ENCODE measurements around the gene MAPK8IP1.
"Not testable (repeated sequence)": the region's sequence is repeated elsewhere in the genome, so short reads cannot be mapped to it uniquely, and the experiment has no call there.

Gene MAPK8IP1

DNA sequence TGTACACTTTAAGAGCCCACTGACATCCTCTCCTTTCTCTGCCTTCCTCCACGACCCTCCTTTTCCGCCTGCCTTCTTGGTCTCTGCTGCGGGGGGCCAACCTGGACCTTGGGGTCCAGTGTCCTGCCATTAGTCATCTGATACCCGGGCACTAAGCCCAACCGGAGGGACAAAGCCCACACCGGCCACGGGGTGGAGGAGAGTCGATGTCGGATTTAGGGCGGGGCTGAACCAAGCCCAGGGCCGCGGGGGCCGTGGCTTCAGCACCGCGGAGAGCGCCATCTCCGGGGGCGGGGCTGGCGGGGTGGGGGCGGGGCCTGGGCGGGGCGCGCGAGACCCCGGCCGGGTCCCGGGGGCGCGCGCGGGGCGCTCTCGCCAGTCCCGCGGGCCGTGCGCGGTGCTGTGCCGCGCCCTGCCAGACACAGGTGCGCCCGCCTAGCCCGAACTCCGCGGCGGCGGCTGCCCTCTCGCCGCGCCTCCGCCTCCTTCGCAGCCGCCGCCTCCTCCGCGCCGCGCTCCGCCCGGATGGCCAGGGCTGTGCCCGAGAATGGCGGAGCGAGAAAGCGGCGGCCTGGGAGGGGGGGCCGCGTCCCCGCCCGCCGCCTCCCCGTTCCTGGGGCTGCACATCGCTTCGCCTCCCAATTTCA lies at the start of gene MAPK8IP1:
MAPK8IP1 (plus strand) TSS at position 378 of the 647 bp plus-strand sequence; CDS start at position 548, 170 bp downstream.
- peak in 2 of 3 donors; percentile 24 to 43 for DNase-seq (ENCODE audit: low read depth in 3 of 3)

DNA sequence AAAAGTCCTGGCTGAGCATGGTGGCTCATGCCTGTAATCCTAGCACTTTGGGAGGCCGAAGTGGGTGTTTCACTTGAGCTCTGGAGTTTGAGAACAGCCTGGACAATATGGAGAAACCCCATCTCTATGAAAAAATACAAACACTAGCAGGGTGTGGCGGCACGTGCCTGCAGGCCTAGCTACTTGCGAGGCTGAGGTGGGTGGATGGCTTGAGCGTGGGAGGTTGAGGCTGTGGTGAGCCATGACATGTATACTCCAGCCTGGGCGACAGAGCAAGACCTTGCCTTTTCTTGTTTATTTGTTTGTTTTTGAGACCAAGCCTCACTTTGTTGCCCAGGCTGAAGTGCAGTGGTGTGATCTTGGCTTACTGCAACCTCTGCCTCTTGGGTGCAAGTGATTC lies 46.2 kb upstream of the MAPK8IP1 start:
- no peak for DNase-seq (ENCODE audit: low read depth in 3 of 3)

DNA sequence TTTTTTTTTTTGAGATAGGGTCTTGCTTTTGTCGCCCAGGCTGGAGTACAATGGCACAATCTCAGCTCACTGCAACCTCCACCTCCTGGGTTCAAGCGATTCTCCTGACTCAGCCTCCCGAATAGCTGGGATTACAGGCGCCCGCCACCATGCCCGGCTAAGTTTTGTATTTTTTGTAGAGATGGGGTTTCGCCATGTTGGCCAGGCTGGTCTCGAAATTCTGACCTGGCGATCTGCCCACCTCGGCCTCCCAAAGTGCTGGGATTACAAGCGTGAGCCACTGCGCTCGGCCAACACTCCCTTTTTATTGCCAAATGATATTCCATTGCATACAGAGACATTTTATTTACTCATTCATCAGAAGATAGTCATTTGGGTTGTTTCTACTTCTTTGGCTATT lies 45.2 kb upstream of the MAPK8IP1 start:
- DNase-seq (ENCODE audit: low read depth in 3 of 3): not testable (repeated sequence)

DNA sequence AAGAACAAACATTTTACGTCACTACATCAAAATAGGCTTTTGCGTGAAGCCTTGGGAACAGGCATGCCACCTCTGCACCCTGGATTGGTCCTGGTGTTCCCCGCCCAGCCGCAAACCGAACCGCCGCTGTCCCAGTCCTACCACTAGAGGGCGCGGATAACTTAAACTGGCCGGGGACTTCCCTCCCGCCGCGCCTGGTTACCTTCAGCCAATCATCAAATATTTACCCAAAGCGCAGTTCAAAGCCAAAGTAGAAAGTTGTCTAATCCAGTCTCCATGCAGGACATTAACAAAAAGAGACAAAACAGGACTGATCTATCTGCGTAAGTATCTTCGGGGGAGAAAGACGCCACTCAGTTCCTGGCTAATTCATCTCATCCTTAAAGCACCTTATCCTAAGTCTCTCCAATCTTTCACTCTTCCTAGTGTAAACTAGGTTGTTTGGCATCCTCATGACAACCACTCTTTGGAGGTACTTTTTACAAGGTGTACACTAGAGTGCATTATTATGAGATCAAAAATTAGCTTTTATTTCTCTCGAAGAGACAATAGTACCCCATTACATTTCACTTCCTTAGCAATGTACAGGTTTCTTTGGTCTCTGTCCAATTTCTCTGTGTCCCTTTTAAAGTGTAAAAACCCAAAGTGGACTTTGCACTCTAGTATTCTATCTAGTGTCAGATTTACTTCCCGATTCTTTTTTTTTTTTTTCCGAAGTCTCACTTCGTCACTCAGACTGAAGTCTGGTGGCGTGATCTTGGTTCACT lies 42.1 kb upstream of the MAPK8IP1 start:
- peak; percentile 81 to 87 (median 81) for DNase-seq (ENCODE audit: low read depth in 3 of 3)

DNA sequence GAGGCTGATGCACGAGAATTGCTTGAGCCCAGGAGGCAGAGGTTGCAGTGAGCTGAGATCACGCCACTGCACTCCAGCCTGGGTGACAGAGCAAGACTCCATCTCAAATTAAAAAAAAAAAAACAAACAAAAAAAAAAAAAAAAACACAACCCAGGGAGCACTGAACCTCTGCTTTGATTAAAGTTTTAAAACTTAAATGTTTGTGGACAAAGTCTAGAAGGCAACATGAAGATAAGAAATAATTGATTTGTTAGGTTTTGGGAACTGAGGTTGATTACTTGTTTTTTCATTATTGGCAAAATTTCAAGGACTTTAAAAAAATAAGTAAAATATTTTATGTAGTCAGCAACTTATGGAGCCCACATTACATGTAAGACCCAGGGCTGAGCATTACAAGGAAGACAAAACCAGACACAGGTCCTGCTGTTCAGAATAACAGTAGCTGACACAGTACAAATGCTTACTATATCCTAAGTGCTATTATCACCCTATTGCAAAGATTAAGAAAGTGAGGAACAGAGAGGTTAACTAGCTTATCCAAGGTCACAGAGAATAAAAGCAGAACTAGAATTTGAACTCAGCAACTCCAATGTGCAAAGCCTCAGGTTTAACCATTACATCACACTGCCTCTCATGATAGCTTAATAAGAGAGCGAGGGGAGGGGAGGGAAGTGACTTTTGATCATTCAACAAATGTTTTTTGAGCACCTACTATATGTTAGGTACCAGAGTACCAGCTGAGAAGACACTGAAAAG lies 40.5 kb upstream of the MAPK8IP1 start:
- DNase-seq (ENCODE audit: low read depth in 3 of 3): no peak

DNA sequence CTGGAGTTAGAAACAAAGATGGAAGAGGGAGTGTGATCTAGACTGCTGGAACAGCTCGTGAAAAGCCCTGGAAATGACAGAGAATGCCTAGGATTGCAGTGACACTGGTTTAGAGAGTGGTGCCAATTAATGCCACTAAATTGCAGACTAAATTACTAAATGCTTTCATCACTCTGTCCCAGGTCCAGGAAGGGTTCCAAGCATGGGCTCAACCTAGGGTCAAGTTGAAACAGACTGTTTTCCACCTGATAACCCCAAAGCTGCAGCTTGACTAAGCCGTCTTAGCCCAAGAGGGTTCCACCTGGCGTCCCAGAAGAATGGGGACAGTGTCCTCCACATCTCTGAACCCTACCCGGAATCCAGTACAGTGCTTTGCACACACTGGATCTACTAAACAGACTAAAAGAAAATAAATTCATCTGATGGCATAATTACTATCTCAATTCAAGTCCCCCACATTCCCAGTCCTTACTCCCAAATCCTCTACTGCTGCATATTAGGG lies 39.2 kb upstream of the MAPK8IP1 start:
- no peak for DNase-seq (ENCODE audit: low read depth in 3 of 3)

DNA sequence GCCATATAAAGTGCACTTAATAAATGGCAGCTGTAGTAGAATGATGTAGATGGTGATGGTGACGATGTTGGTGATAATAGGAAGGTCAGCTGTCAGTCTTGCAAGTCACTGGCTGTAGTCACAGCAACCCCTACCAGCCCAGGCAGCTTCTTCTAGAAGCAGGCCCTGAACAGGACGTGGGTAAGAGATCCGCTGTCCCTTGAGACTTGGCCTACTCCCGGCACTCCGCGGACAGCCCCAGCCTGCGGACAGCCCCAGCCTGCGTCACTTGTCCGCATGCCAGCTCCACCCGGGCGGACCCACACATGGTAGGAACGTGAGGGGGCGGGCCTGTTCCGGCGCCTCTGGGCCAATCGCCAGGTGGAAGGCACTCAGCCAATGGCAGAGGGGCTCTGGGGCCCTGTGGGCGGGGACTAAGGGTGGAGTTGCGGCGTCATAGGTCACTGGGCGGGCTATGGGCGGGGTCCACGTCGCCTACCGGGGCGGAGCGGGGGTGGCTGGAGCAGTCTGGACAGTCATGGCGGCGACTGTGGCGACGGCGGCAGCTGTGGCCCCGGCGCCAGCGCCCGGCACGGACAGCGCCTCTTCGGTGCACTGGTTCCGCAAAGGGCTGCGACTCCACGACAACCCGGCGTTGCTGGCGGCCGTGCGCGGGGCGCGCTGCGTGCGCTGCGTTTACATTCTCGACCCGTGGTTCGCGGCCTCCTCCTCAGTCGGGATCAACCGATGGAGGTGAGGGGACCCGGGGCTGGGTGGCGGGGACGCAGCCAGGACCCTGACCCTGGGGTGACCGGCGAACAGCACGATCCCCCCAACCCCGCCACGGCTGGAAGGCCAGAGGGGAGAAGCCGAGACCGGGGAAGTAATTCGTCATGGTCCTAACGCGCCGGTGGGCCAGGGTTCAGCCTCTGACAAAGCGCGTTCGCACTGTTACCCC lies 38.2 kb upstream of the MAPK8IP1 start, which contains the start of gene CRY2:
CRY2 (plus strand) TSS at position 502 of the 937 bp plus-strand sequence; CDS start at position 518, 16 bp downstream.
- DNase-seq (ENCODE audit: low read depth in 3 of 3): peak; percentile 98 to 99 (median 98)

DNA sequence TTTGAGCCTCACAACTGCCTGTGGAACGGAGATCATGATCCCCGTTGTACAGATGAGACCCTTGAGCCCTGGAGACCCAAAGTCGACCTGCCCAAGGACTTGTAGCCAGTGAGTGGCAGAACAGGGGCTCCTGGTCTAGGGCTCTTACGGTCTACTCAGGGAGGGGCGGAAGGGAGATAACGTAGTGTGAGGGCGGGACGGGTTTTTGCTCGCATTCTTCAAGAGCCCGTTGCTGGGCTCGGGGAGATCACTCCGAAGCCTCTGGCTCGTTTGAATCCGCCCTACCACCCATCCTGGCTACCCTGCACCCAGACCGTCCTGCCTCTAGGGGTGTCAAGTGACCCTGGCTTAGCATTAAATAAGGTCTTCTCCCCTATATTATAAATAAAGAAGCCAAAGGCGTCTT lies 37.5 kb upstream of the MAPK8IP1 start:
- DNase-seq (ENCODE audit: low read depth in 3 of 3): peak in 2 of 3 donors; percentile 12 to 27

DNA sequence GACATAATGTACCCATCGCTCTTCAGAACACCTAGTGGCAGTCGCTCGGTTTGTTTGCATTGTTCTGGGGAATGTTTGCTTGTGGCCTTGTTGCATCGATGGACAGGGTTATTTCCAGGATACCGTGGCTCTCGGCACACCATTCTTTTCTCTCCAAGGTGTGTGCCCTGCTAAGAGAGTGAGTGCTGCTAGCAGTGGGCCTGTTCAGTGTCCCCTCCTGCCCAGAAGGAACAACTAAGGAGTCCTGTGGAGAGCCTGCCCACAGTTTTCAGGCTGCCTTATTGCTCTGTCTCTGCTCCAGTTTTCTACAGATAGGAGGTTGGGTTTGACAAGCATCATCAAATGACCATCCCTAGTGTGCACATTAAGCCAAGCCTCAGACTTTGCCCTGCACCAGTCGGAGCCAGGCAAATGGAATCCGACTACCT lies 36.8 kb upstream of the MAPK8IP1 start:
- DNase-seq (ENCODE audit: low read depth in 3 of 3): no peak

DNA sequence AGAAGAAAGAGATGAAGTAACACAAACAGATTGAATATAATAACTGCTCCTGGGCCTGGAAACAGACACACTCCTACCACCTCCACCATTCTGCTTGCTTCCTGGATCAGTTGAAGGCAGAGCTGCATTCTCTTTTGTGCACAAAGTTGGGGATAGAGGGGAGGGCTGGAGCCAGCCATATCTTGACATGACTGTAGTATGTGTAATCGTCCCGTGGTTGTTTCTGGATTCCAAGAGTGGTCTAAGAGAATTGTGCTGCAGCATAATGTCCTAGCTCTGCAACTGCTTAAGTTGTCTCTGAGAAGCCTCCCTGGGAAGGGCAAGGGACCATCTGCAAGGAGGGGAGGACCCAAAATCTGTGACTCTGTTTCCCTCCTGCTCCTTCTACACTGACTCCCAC lies 35.0 kb upstream of the MAPK8IP1 start:
- no peak for DNase-seq (ENCODE audit: low read depth in 3 of 3)

DNA sequence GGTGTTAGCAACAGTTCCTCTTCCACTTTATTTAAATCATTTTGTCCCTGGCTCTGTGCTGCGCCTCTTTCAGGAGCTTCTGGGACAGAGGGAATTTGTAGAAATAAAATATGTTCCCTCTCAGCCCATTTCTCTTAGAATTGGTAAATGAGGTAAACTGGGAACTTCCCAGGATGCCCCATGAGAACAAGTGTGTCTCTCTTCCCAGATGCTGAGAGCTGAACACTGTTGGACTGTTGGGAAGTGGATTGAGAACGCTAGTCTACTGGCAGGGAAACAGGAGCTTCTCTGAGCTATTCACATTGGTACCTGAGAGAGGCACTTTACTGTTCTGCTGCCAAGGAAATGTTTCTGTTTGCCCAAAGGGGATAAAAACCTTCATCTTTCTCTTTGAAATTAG lies 34.2 kb upstream of the MAPK8IP1 start:
- DNase-seq (ENCODE audit: low read depth in 3 of 3): no peak

DNA sequence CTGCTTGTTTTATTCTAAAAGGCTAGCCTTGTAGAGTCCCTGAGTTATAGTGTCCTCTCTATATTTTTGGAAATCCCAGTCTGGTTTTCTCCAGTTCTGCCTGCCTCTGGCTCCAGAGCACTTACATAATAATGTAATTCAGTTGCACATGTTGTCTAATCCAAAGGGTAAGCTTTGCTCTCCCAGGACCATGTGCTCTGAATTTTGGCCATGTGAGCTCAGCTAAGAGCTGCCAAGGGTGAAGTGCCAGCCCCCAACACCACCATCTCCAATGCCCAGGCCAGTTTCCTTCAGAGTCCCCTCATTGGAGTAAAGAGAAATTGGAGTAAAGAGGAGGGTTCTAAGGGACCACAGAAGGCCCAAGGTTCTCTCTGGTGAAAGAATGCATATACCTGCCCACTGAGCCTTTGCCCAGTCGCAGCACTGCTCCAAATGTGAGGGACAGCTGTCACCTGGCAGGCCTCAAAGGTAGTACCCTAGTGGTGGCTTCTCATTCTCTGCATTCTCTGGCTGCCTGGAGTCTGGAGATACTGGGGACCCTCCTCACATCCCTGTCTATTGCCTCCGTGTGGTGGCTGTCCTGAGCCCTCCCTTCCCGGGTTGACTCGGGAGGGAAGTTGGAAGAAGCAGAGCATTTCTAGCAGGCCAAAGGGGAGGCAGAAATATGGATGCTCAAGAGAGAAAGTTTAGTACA lies 33.3 kb upstream of the MAPK8IP1 start:
- DNase-seq (ENCODE audit: low read depth in 3 of 3): no peak

DNA sequence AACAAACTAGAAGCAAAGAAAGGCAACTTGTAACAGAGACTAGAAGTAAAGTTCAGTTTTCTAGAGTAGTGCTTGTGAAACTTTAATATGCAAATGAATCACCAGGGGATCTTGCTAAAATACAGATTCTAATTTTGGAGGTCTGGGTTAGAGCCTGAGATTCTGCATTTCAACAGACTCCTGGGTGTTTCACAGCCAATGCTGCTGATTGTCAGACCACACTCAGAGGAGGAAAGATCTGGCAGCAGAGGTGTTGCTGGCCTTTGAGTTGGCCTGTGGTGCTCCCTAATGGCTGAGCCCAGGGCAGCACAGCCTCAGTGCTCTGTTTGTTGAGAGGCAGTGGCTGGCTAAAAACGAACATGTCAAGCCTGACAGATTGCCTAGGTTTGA lies 32.7 kb upstream of the MAPK8IP1 start:
- DNase-seq (ENCODE audit: low read depth in 3 of 3): no peak

DNA sequence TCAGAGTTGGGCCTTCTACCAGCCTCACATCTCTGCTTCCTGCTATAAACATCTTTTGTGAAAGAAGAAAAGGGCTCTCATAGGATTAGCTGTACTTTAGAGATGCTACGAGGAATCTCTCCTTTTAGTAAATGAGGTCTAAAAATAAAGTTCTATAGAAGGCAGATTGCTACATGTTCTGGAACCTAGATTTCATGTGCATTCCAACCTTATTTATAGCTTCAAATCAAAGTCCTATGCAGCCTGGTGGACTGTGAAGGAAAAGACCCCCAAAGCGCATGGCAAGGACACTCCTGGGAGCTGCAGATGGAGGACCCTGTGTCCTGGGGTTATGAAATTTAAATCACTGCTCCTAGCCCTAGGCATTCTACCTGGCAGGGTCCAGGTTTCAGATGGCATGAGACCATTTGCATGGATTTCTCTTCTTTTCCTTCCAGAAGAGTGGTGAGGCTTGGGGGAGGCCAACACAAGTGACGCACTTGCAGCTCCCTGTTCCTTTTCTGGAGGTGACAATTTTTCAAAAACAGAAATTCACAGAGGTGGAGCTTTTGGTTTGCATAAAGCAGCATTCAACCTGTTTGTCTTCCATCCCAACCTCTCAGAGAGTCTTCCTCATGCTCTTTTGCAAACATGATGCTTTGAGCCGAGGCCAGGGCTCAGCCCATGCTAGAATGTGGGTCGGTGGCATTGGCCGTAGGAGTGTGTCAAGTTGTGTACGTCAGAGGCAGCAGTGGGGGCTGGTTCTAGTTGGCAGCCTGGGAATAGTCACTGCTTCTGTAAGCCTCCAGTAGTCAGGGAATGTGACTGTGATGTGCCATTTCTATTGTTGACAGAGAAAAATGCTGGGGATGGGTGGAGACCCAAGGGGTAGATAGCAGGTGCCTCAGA lies 31.9 kb upstream of the MAPK8IP1 start:
- no peak for DNase-seq (ENCODE audit: low read depth in 3 of 3)

DNA sequence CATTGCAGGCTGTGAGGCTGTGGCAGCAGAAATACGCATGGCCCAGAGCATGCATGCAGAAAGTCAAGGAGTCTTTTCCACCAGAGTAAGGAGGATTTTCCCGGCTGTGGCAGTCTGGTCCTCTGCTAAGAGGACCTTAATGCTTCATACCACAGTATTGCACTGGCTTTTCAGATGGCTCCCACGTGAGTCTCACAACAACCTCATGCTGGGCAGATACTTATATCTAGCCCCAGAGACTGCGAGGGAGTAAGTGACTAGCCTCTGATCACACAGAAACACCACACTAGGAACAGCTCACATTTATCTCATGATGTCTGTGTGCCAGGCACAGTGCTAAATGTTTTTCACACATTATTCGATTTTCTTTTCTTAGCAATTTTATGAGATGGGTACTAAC lies 30.1 kb upstream of the MAPK8IP1 start:
- no peak for DNase-seq (ENCODE audit: low read depth in 3 of 3)

DNA sequence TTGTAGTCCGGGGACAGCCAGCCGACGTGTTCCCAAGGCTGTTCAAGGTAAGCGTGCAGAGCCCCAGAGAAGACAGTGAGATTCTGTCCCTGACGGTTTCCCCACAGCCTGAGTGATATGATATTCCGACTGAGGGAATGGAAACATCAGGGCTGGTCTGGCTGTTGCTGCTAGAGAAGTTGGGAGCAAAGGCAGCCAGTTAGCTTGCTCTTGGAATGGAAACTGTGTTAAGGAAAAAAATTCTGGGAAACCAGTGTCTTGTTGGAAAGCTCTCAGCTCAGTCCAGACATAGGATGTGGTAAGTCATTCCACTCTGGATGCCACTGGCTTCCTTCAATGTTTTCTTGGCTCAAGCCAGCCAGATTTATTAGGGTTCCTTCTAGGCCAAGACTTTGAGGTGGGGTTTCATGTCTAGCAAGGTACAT lies 29.4 kb upstream of the MAPK8IP1 start:
- DNase-seq (ENCODE audit: low read depth in 3 of 3): no peak

DNA sequence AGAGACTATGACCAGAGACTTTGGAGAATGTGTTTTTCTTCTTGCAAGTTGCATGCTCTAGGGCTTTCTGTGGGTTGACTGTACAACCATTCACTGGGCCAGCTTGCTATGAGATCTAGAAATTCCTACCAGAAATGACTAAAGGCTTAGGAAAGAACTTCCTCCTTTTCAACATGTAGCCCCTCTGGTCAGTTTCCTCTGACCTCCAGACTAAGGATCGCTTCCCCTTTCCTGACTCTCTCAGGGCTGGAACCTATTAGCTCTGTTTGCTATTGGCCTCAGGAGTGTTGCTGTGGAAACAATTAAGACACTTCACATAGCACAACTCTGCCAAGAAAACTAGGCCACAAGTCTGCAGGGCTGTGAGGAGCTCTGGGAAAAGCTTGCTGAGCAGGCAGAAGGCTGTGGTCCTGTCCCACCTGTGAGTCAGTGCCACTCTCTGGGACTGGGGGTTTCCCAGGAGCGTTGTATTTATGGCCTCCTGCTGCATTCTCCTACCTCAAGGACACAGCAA lies 27.4 kb upstream of the MAPK8IP1 start:
- no peak for DNase-seq (ENCODE audit: low read depth in 3 of 3)

DNA sequence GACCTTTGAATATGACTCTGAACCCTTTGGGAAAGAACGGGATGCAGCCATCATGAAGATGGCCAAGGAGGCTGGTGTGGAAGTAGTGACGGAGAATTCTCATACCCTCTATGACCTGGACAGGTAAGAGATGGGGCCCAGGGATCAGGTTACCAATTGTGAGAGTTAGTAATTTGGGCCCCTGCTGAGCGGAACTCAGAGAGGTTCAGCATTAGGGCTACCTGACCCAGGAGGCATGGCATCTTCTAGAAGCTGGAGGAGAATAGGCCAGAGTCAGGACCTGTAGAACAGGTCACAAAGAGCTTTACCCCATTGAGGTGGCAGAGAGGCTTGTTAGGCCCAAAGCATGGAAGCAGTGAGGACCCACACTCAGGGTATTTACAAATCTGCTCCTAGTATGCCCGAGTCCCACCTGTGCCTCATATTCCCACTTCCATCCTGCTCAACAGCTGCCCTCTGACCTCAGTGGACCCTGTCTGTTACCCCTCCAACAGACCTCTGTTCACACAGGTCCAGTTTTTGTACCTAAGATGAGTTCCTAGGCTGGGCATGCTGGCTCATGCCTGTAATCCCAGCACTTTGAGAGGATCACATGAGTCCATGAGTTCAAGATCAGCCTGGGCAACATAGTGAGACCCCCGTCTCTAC lies 26.6 kb upstream of the MAPK8IP1 start:
- no peak for DNase-seq (ENCODE audit: low read depth in 3 of 3)

DNA sequence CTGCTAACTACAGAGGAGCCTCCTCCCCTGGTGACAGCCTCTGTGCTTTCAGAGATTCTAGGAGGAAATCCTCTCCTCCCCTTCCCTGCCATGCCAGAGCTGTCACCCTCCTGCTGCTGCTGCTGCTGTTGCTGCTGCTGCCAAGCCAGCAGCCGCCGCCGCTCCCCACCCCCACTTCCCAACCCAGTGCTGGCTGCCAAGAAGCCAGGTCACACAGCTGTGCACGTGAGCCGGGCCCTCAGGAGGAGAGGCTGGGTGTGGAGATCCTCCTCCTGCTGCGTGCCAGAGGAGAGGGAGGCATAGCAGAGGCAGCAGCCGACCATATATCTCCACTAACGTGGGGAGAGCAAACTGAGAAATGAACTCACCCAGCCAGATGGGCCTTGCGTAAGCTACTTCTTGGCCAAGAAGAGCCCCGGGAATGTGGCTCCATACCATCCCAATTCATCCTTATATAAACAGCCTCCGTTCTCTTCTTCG lies 25.8 kb upstream of the MAPK8IP1 start:
- DNase-seq (ENCODE audit: low read depth in 3 of 3): no peak
